ENCODE measurements around the gene KLRF2. TPM values are rescaled to one million over a fixed set of nuclear protein-coding genes. Genes with fewer than 3 reads are reported as not detected.

KLRF2 gene
- total and polyA plus RNA-seq, 4 donors, result not detected

DNA sequence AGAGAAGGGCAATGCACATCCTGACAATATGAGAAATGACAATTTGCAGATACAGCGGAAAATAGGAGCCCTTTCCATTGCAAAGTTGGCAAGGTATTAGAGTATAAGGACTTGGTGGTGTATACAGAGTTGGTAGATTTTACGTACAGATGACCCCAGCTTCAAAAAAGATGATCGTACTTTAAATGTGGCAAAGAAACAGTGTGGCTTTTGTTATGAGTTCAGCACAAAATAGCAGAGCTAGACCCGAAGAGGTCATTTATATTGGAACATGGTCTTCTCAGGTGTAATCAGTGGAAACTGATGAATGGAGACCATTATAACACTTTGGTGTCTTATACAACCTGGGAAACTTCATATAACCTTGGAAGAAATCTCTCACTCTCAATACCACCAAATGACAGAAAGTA lies 14.4 kb upstream of the KLRF2 start:
- Histone ChIP-seq H3K27ac (ENCODE audit: low read depth in 1 of 2, low read length in 2 of 2) (peak overlapping the region in 1 of 2 donors; percentile 4), H3K36me3 (ENCODE audit: control insufficient read depth in 4 of 4, insufficient read depth in 3 of 4, low read depth in 1 of 4, low read length in 3 of 4) (no peaks in the 10 kb centered on the region), H3K9ac (ENCODE audit: low read depth in 1 of 2, low read length in 2 of 2) (peak overlapping the region; percentile 31 to 87), H3K9me3 (ENCODE audit: control insufficient read depth in 4 of 4, low read length in 3 of 4) (no peaks in the 10 kb centered on the region), H3K4me3 (ENCODE audit: low read depth in 1 of 3, low read length in 3 of 3) (peak overlapping the region in 1 of 3 donors; percentile 29), H3K4me1 (ENCODE audit: control insufficient read depth in 4 of 4, insufficient read depth in 4 of 4, low read length in 3 of 4) (peaks cover 0 to 3% (median 2%) of the 10 kb centered on the region in 4 donors), H3K27me3 (ENCODE audit: control insufficient read depth in 4 of 4, insufficient read depth in 4 of 4, low read length in 3 of 4) (no peaks in the 10 kb centered on the region)
- TF ChIP-seq RAD21 (IDR thresholded peaks at IDR 0.05), result no peak
- DNase-seq (ENCODE audit: low spot score), result no peak
- WGBS, result 66% methylated on average over 4 of the region's 4 CpGs

- H3K27me3 ChIP-seq (ENCODE audit: control insufficient read depth in 4 of 4, insufficient read depth in 4 of 4, low read length in 3 of 4), result no peaks in the 10 kb centered on the region
- H3K4me3 ChIP-seq (ENCODE audit: low read depth in 1 of 3, low read length in 3 of 3), result peak overlapping the region in 2 of 3 donors; percentile 0 to 29
- H3K36me3 ChIP-seq (ENCODE audit: control insufficient read depth in 4 of 4, insufficient read depth in 3 of 4, low read depth in 1 of 4, low read length in 3 of 4), result no peaks in the 10 kb centered on the region
- peak overlapping the region; percentile 31 to 87 for H3K9ac ChIP-seq (ENCODE audit: low read depth in 1 of 2, low read length in 2 of 2)
- no peaks in the 10 kb centered on the region for H3K9me3 ChIP-seq (ENCODE audit: control insufficient read depth in 4 of 4, low read length in 3 of 4)
- peaks cover 0 to 3% (median 2%) of the 10 kb centered on the region in 4 donors for H3K4me1 ChIP-seq (ENCODE audit: control insufficient read depth in 4 of 4, insufficient read depth in 4 of 4, low read length in 3 of 4)
- TF ChIP-seq, protein P1, sequence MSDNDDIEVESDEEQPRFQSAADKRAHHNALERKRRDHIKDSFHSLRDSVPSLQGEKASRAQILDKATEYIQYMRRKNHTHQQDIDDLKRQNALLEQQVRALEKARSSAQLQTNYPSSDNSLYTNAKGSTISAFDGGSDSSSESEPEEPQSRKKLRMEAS (IDR thresholded peaks at IDR 0.05), result no peak
- TF ChIP-seq REST (IDR thresholded peaks at IDR 0.05) (no peak), JUND (IDR thresholded peaks at IDR 0.05) (no peak), ATF3 (IDR thresholded peaks at IDR 0.05) (no peak), HNF4A (conservative IDR thresholded peaks at IDR 0.05) (no peak), RAD21 (IDR thresholded peaks at IDR 0.05) (no peak)
- no peak overlapping the region for H3K27ac ChIP-seq (ENCODE audit: low read depth in 1 of 2, low read length in 2 of 2)
- DNase-seq (ENCODE audit: low spot score), result no peak
- 63% methylated on average over 4 of the region's 4 CpGs for WGBS
Measured at GRCh38 chr12:9867531-9867930, 13.8 kb upstream of the KLRF2 start.

DNA sequence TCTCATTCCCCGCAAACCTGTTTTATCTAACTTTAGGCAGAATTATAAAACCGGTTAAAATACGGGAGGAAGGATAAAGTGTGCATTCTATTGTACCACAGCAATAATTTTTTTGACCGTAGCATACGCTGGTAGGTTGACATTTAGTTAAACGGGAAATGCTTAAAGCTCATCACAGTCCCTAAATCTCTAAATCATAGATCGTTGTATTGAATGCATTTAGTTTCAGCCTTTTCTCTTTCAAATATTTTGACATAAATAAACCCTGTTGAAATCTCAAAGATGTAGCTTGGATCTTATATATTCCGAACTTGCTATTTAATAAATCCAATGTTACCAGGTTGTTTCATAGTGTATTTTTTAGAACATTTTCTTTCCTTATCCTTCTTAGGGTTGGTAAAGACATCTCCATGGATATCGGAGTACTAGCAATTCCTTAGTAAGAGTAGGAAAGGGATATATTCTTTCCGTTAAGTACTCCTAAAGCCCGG lies 12.9 kb upstream of the KLRF2 start:
- TF ChIP-seq YY1 (IDR thresholded peaks at IDR 0.05) (no peak), RAD21 (IDR thresholded peaks at IDR 0.05) (no peak), EGR1 (IDR thresholded peaks at IDR 0.05; ENCODE audit: low read depth in 2 of 2) (no peak), TAF1 (conservative IDR thresholded peaks at IDR 0.05) (no peak), GABPA (IDR thresholded peaks at IDR 0.05 in 1 of 2, conservative IDR thresholded peaks at IDR 0.05 in 1 of 2) (no peak), ZBTB33 (IDR thresholded peaks at IDR 0.05) (no peak), FOXA2 (IDR thresholded peaks at IDR 0.05) (no peak), FOXA1 (IDR thresholded peaks at IDR 0.05) (no peak), RXRA (IDR thresholded peaks at IDR 0.05) (no peak), REST (IDR thresholded peaks at IDR 0.05) (no peak), JUND (IDR thresholded peaks at IDR 0.05) (no peak), ATF3 (IDR thresholded peaks at IDR 0.05) (no peak)
- TF ChIP-seq, protein P1 (IDR thresholded peaks at IDR 0.05), result no peak
- H3K9me3 ChIP-seq (ENCODE audit: control insufficient read depth in 4 of 4, low read length in 3 of 4), result no peaks in the 10 kb centered on the region
- H3K9ac ChIP-seq (ENCODE audit: low read depth in 1 of 2, low read length in 2 of 2), result peak overlapping the region; percentile 79 to 97
- H3K4me3 ChIP-seq (ENCODE audit: low read depth in 1 of 3, low read length in 3 of 3), result peak overlapping the region; percentile 36 to 67 (median 60)
- WGBS, result 63% methylated on average over 11 of the region's 11 CpGs
- H3K36me3 ChIP-seq (ENCODE audit: control insufficient read depth in 4 of 4, insufficient read depth in 3 of 4, low read depth in 1 of 4, low read length in 3 of 4), result no peaks in the 10 kb centered on the region
- H3K27ac ChIP-seq (ENCODE audit: low read depth in 1 of 2, low read length in 2 of 2), result peak overlapping the region; percentile 89
- no peaks in the 10 kb centered on the region for H3K27me3 ChIP-seq (ENCODE audit: control insufficient read depth in 4 of 4, insufficient read depth in 4 of 4, low read length in 3 of 4)
- DNase-seq (ENCODE audit: low spot score), result no peak
- peaks cover 0 to 3% (median 2%) of the 10 kb centered on the region in 4 donors for H3K4me1 ChIP-seq (ENCODE audit: control insufficient read depth in 4 of 4, insufficient read depth in 4 of 4, low read length in 3 of 4)
